Ishikawa (cell line): ENCODE measurements around the gene KRT222.

Experiments
- CREB1 ChIP-seq: IDR thresholded peaks from 2 replicates; pipeline ENCODE4 v1.6.1; 2012; ENCODE audit warnings: low read depth
- EP300 ChIP-seq: IDR thresholded peaks from 2 replicates; pipeline ENCODE4 v1.6.1; 2012; ENCODE audit warnings: borderline replicate concordance
- MAX ChIP-seq: IDR thresholded peaks from 2 replicates; pipeline ENCODE4 v1.6.1; 2012
- USF1 ChIP-seq: IDR thresholded peaks from 2 replicates; pipeline ENCODE4 v1.6.1; 2012

DNA sequence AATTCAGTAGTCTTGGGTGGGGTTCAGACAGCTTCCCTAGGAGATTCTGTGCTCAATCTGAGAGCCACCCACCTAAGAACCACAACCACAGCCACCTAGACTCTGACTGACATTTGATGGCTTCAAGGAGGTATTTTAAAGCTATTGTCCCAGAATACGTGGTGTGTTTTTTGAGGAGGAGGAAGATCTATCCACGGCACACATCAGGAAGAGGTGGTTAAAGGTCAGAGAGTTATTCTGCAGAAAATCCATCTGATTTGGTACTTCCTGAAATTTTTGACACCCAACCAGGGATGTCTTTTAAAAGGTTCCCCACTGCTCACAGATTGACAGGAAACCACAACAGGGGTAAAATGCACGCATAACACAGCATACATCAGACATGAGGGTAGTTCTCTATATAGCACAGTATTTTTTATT lies 42.5 kb downstream of the KRT222 start:
- TF ChIP-seq EP300: no peak
- no peak for TF ChIP-seq CREB1
- no peak for TF ChIP-seq USF1
- no peak for TF ChIP-seq MAX
